GM12892 (cell line): ENCODE measurements around the gene DCUN1D4.

Experiments used
- POLR2AphosphoS5 ChIP-seq: IDR thresholded peaks from 2 replicates; pipeline ENCODE4 v1.6.1; 2011; ENCODE audit warnings: low read depth, low read length, control low read depth
- TAF1 ChIP-seq: IDR thresholded peaks from 2 replicates; pipeline ENCODE4 v1.6.1; 2011; ENCODE audit warnings: low read depth, mild to moderate bottlenecking, control low read depth, low read length, borderline replicate concordance

GRCh38 chr4:51932261-51932660 is 89.3 kb downstream of the DCUN1D4 start:
- TF ChIP-seq TAF1, result no peak
- no peak for TF ChIP-seq POLR2AphosphoS5
